IPS-15b (cell line): ENCODE measurements around the gene MAGI2.

Experiments used
- H3K27me3 ChIP-seq: one replicate; pipeline ENCODE4 v1.6.1; 2013; ENCODE audit warnings: low read length; ENCODE audit not compliant: control insufficient read depth, insufficient read depth
- H3K36me3 ChIP-seq: one replicate; pipeline ENCODE4 v1.6.1; 2013; ENCODE audit warnings: low read length; ENCODE audit not compliant: control insufficient read depth, insufficient read depth
- H3K4me1 ChIP-seq: one replicate; pipeline ENCODE4 v1.6.1; 2013; ENCODE audit warnings: mild to moderate bottlenecking, low read length; ENCODE audit not compliant: control insufficient read depth, insufficient read depth
- H3K4me3 ChIP-seq: one replicate; pipeline ENCODE4 v1.5.1; 2013; ENCODE audit warnings: low read depth, low read length
- H3K9ac ChIP-seq: one replicate; pipeline ENCODE4 v1.6.1; 2013; ENCODE audit warnings: low read depth, mild to moderate bottlenecking, low read length
- H3K9me3 ChIP-seq: one replicate; pipeline ENCODE4 v1.6.1; 2013; ENCODE audit warnings: mild to moderate bottlenecking, low read length; ENCODE audit not compliant: control insufficient read depth, insufficient read depth

The MAGI2 gene

DNA sequence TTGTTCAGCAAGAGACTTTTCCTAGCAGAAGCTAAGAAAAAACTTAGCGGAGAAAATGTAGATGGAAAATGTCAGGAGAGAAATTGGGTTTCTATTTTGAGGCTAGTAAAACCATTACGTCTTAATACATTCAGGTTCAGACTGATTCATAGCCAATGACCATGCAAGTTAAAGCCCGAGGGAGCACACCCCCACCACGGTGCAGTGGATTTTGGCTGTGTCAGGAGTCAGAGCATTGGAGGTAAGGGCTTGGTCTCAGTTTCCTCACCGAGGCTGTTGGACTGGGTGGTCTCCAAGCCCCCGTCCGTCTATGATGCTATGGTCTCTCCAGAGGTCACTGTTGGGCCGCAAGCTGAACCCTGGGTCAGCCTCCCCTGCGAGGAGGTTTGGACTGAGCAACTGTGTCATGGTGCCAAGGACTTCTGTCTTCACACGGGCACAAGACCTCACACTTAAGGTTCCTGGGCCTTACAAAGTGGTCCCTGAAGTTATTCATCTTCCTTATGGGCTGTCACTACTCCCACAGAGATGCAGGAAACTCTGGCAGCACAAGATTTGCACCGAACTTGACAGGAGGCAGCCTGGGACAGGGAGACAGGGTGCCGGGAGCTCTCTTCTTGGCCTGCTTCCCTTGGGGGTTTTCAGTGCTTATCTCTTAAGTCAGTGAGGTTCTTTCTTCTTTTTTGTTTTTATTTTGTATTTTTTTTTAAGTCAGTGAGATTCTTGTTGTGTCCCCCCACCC, 1468.1 kb downstream of the MAGI2 start:
- H3K9ac ChIP-seq, result no peak overlapping the region
- H3K36me3 ChIP-seq, result no peaks in the 10 kb centered on the region

GRCh38 chr7:77983973-77984372, 1469.5 kb downstream of the MAGI2 start:
- no peaks in the 10 kb centered on the region for H3K27me3 ChIP-seq
- H3K4me1 ChIP-seq, result no peaks in the 10 kb centered on the region
- H3K36me3 ChIP-seq, result no peaks in the 10 kb centered on the region
- no peaks in the 10 kb centered on the region for H3K9me3 ChIP-seq
- no peak overlapping the region for H3K4me3 ChIP-seq
- no peak overlapping the region for H3K9ac ChIP-seq

More for the DNA sequence above, 1468.1 kb downstream of the MAGI2 start:
- H3K4me3 ChIP-seq, result no peak overlapping the region
- H3K27me3 ChIP-seq, result no peaks in the 10 kb centered on the region
- no peaks in the 10 kb centered on the region for H3K4me1 ChIP-seq
- H3K9me3 ChIP-seq, result no peaks in the 10 kb centered on the region

DNA sequence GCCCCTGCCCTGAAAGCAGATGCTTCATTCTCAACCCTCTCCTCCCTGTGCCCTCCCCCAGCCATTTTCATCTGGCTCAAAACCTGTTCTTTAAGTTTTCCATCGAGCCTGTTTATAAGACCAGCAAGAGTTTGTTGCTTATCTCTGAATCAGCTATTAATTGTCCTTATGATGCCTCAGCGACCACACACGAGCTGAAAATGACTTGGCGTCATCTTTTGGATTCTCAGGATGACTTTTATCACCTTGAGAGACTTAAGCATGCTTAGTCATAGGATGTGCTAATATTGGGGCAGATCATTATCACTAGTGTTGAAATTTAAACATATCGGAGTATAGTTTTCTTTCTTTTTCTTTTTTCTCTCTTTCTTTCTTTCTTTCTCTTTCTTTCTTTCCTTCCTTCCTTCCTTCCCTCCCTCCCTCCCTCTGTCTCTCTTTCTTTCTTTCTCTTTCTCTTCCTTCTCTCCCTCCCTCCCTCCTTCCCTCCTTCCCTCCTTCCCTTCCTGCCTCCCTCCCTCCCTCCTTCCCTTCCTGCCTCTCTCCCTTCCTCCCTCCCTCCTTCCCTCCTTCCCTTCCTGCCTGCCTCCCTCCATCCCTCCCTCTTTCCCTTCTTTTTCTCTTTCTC, 1470.4 kb downstream of the MAGI2 start:
- H3K36me3 ChIP-seq, result no peaks in the 10 kb centered on the region
- no peak overlapping the region for H3K4me3 ChIP-seq
- no peaks in the 10 kb centered on the region for H3K4me1 ChIP-seq
- H3K9me3 ChIP-seq, result no peaks in the 10 kb centered on the region
- no peak overlapping the region for H3K9ac ChIP-seq
- no peaks in the 10 kb centered on the region for H3K27me3 ChIP-seq

DNA sequence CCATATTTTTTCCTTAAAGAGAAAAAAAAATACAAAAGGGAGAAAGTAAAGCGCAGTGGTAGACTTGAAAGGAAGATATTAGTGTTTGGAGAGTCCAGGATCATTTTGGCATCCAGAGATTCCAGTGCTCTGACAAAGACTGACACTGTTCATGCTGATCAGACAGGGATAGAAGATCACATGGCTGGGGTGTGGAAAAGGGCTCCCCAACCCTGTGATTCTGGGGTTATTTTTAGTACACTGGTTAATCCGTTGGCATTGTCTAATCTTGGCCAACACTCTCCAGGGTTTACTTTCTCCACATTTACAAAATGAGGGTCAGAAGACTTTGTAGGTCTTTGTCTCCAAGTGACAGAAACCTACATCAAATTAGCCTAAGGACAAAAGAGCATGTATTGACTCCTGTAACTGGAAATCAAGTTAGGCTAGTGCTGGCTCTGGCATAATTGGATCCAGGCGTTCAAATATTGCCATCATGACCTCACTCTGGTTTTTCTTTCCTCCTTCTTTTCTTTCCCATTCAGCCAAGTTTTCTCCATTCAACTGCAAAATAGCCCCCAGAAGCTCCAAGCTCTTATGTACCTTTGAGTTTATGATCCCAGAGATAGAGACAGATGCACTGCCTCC, 1473.3 kb downstream of the MAGI2 start:
- Histone ChIP-seq H3K9me3 (no peaks in the 10 kb centered on the region), H3K4me3 (no peak overlapping the region), H3K4me1 (no peaks in the 10 kb centered on the region), H3K27me3 (no peaks in the 10 kb centered on the region), H3K36me3 (no peaks in the 10 kb centered on the region), H3K9ac (no peak overlapping the region)

DNA sequence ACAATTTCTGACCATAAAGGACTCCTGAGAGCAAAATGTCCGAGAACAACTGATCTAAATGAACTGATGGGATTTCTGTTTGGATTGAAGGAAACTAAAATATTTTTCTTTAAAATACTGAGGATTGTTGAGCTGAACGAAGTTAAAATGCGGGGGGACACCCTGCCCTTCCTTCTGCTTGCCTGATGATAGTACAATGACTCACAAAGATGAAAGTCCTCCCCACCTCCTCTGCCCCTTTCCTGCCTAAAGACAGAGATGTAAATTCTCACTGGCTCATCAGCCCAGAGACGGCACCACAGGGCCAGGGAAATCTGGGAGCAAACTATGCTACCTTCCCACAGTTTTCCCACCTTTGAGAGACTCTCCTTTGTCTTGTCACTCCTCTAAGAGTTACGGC, 1474.2 kb downstream of the MAGI2 start:
- Histone ChIP-seq H3K9ac (no peak overlapping the region), H3K9me3 (no peaks in the 10 kb centered on the region), H3K4me3 (no peak overlapping the region), H3K4me1 (no peaks in the 10 kb centered on the region), H3K27me3 (no peaks in the 10 kb centered on the region), H3K36me3 (no peaks in the 10 kb centered on the region)

DNA sequence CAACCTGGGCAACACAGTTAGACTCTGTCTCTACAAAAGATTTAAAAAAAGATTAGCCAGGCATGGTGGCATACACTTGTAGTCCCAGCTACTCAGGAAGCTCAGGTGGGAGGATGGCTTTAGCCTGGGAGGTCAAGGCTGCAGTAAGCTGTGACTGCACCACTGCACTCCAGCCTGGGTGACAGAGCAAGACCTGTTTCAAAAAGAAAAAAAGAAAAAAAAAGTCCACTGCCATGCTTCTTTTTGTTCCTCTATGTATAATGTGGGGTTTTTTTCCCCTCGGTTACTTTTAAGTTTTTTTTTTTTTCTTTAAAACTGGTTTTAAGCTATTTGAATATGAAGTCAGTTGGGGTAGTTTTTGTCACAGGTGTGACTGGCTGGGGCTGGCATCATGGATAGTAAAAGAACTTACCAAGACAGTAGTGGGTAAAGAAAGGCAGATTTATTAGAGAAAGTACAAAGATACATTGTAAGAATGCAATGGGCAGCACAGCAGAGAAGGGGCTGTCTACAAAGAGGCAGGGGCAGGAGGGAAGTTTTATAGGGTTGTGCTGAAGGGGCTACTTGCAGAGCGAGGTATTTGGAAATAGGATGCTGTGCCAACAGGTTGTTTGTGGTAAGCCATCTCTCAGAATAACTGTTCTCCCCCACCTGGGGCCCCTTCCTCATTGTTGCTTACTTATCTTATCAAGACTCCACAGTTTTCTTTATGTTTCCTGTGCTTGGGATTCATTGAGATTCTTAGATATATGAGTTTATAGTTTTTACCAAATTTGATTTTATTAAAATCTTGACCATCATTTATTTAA, 1477.6 kb downstream of the MAGI2 start:
- H3K9me3 ChIP-seq, result no peaks in the 10 kb centered on the region
- no peaks in the 10 kb centered on the region for H3K36me3 ChIP-seq
- no peak overlapping the region for H3K4me3 ChIP-seq
- H3K4me1 ChIP-seq, result no peaks in the 10 kb centered on the region
- no peak overlapping the region for H3K9ac ChIP-seq
- H3K27me3 ChIP-seq, result no peaks in the 10 kb centered on the region

GRCh38 chr7:77971726-77972125, 1481.7 kb downstream of the MAGI2 start:
- no peaks in the 10 kb centered on the region for H3K36me3 ChIP-seq
- no peaks in the 10 kb centered on the region for H3K27me3 ChIP-seq
- H3K9ac ChIP-seq, result no peak overlapping the region
- H3K9me3 ChIP-seq, result no peaks in the 10 kb centered on the region
- H3K4me1 ChIP-seq, result no peaks in the 10 kb centered on the region
- no peak overlapping the region for H3K4me3 ChIP-seq

DNA sequence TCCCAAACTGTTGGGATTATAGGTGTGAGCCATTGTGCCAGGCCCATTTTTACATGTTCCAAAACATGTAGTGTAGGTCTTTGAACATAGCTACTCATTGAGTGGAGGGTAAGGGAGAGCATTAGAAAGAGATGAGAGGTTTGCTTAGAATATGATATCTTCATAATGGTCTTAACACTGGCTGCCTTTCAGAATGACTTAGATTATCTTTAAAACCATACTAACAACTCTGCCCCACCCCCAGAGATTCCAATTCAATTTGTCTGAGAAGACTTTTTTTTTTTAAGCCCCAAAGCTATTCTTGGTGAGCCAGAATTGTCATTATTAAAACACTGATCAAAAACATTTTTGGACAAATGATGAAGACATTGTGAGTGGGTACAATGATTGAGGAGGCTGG, 1486.0 kb downstream of the MAGI2 start:
- H3K9me3 ChIP-seq, result no peaks in the 10 kb centered on the region
- H3K27me3 ChIP-seq, result no peaks in the 10 kb centered on the region
- H3K4me3 ChIP-seq, result no peak overlapping the region
- no peak overlapping the region for H3K9ac ChIP-seq
- H3K36me3 ChIP-seq, result no peaks in the 10 kb centered on the region
- no peaks in the 10 kb centered on the region for H3K4me1 ChIP-seq
